Endothelial cell of umbilical vein (primary cell): ENCODE results near the gene LRCOL1. TPM values are rescaled to one million over a fixed set of nuclear protein-coding genes. Genes with fewer than 3 reads are reported as not detected.

ENCODE experiments used
- BruUV-seq: library from RNA; stranded (reverse); fragments of 400-500 nt; replicated peaks from 2 replicates; lab custom pipeline; 2021; lab: Mats Ljungman, UMichigan
- CTCF ChIA-PET: fragments of 300-600, 350-600 bp; sonication (Branson Sonifier 250); formaldehyde crosslinking; loops from one replicate; lab custom pipeline; 2021; ENCODE audit warnings: antibody characterized with exemption, inconsistent platforms; lab: Charles Lee
- POLR2A ChIA-PET: fragments of 300-600, 350-600 bp; sonication (Branson Sonifier 250); formaldehyde crosslinking; loops from one replicate; lab custom pipeline; 2021; ENCODE audit warnings: antibody characterized with exemption, inconsistent platforms; lab: Charles Lee
- DNase-seq: peaks from one replicate; pipeline ENCODE4 v3.0.0-alpha.2; 2011; ENCODE audit warnings: low read depth, low spot score
- FAIRE-seq: peaks from 2 replicates; lab custom pipeline; 2011; peaks lifted over from hg19 to GRCh38; lab: Jason Lieb, UNC
- H2AFZ ChIP-seq: 2 replicates; pipeline ENCODE4 v1.6.0; 2012; ENCODE audit warnings: low read depth, low read length, control low read depth, inconsistent platforms
- H3K27ac ChIP-seq: 2 replicates; pipeline ENCODE4 v1.5.1; 2011; ENCODE audit warnings: low read depth, mild to moderate bottlenecking, control low read depth, low read length, moderate library complexity; ENCODE audit not compliant: insufficient read depth
- H3K27me3 ChIP-seq, 2 experiments: 2 replicates each; pipeline versions ENCODE4 v1.6.0 to v1.6.1; 2011; ENCODE audit warnings: low read length in 2 of 2, mixed read lengths in 1 of 2; ENCODE audit not compliant: control insufficient read depth in 2 of 2, insufficient read depth in 2 of 2
- H3K36me3 ChIP-seq, 2 experiments: 2 replicates in 1 of 2; 3 replicates in 1 of 2; pipeline ENCODE4 v1.5.1; 2011; ENCODE audit warnings: low read length in 2 of 2, mild to moderate bottlenecking in 1 of 2, moderate library complexity in 1 of 2; ENCODE audit not compliant: control insufficient read depth in 2 of 2, insufficient read depth in 2 of 2; ENCODE audit errors: extremely low read depth in 1 of 2
- H3K4me1 ChIP-seq: 3 replicates; pipeline ENCODE4 v1.5.1; 2011; ENCODE audit warnings: mild to moderate bottlenecking, low read length; ENCODE audit not compliant: control insufficient read depth, insufficient read depth; ENCODE audit errors: extremely low read depth
- H3K4me2 ChIP-seq: 2 replicates; pipeline ENCODE4 v1.6.1; 2011; ENCODE audit warnings: low read length, control low read depth, mixed read lengths; ENCODE audit not compliant: insufficient read depth
- H3K4me3 ChIP-seq, 3 experiments: fragments of 200-600 bp in 1 of 3; sonication (generic), shearing (Covaris generic) in 1 of 3; replicated peaks in 1 of 3; 2 replicates each; pipeline ENCODE4 v1.5.1; 2011 to 2016; ENCODE audit warnings: control low read depth in 3 of 3, low read length in 3 of 3, mild to moderate bottlenecking in 2 of 3, inconsistent platforms in 1 of 3, low read depth in 1 of 3, moderate library complexity in 1 of 3; ENCODE audit not compliant: insufficient read depth in 1 of 3
- H3K79me2 ChIP-seq: 2 replicates; pipeline ENCODE4 v1.6.0; 2012; ENCODE audit warnings: low read length, inconsistent platforms; ENCODE audit not compliant: control insufficient read depth, insufficient read depth
- H3K9ac ChIP-seq: replicated peaks from 2 replicates; pipeline ENCODE3; 2011; ENCODE audit warnings: low read length, control low read depth; ENCODE audit not compliant: insufficient read depth; ENCODE audit errors: extremely low read depth
- H3K9me1 ChIP-seq: replicated peaks from 3 replicates; pipeline ENCODE4 v1.6.0; 2011; ENCODE audit warnings: mild to moderate bottlenecking, low read length; ENCODE audit not compliant: control insufficient read depth, insufficient read depth; ENCODE audit errors: extremely low read depth
- H3K9me3 ChIP-seq: replicated peaks from 2 replicates; pipeline ENCODE4 v1.5.1; 2012; ENCODE audit warnings: low read length, inconsistent platforms; ENCODE audit not compliant: control insufficient read depth, insufficient read depth
- H4K20me1 ChIP-seq: replicated peaks from 2 replicates; pipeline ENCODE3; 2011; ENCODE audit warnings: mild to moderate bottlenecking, low read length; ENCODE audit not compliant: control insufficient read depth, insufficient read depth; ENCODE audit errors: extremely low read depth
- EZH2 ChIP-seq: IDR thresholded peaks from 2 replicates; pipeline ENCODE4 v1.6.1; 2012; ENCODE audit warnings: borderline replicate concordance, low read depth, mild to moderate bottlenecking, moderate library complexity, low read length, inconsistent platforms; ENCODE audit not compliant: severe bottlenecking
- FOS ChIP-seq: IDR thresholded peaks from 2 replicates; pipeline ENCODE4 v1.6.1; 2011; ENCODE audit warnings: mild to moderate bottlenecking, low read length, moderate library complexity, borderline replicate concordance; ENCODE audit not compliant: insufficient read depth
- GATA2 ChIP-seq: IDR thresholded peaks from 2 replicates; pipeline ENCODE4 v1.7.0; 2011; ENCODE audit warnings: low read depth, mild to moderate bottlenecking, moderate library complexity, mixed read lengths, low read length; ENCODE audit not compliant: insufficient read length, insufficient read depth
- JUN ChIP-seq: IDR thresholded peaks from 2 replicates; pipeline ENCODE4 v1.6.1; 2011; ENCODE audit warnings: borderline replicate concordance, low read depth; ENCODE audit not compliant: insufficient read length, insufficient read depth
- MYC ChIP-seq: IDR thresholded peaks from one replicate; pipeline ENCODE4 v1.6.1; 2011; ENCODE audit warnings: mild to moderate bottlenecking, low read depth, low read length
- POLR2A ChIP-seq: IDR thresholded peaks from 2 replicates; pipeline ENCODE4 v1.6.1; 2012; ENCODE audit warnings: low read depth, mild to moderate bottlenecking, control low read depth, low read length
- POLR2AphosphoS5 ChIP-seq: IDR thresholded peaks from 2 replicates; pipeline ENCODE4 v1.6.1; 2012; ENCODE audit warnings: low read depth, mild to moderate bottlenecking, control low read depth, low read length, moderate library complexity; ENCODE audit not compliant: insufficient read depth
- dilution Hi-C: fragments of 300-500 bp; cut with MboI; formaldehyde crosslinking; loops from one replicate; pipeline ENCODE4 v1.15.0; 2019; ENCODE audit warnings: low sequenced_read_pairs; ENCODE audit not compliant: extremely low pct_ligation_motif_present
- intact Hi-C: fragments of 100-400 bp; cut with micrococcal nuclease; formaldehyde crosslinking; loops from one replicate; pipeline ENCODE4 v1.10.0; 2022
- polyA plus RNA-seq, 4 experiments: library from polyadenylated mRNA; depleted of rRNA in 3 of 4; stranded (reverse) in 3 of 4; unstranded in 1 of 4; fragments of >200 nt; gene quantifications; 2 replicates each; pipeline versions ENCODE4 v1.2.1 to v1.2.3, GENCODE V29; 2011 to 2012; ENCODE audit warnings: missing spikeins in 1 of 4
- total RNA-seq: library from RNA; stranded (reverse); gene quantifications from 2 replicates; pipeline ENCODE4 v1.2.3, GENCODE V29; 2021
- TF ChIP-seq, protein P1 (sequence below), 2 donors: IDR thresholded peaks; 1 replicate in 1 of 2; 2 replicates in 1 of 2; pipeline ENCODE4 v1.5.1; 2011; ENCODE audit warnings: low read length in 2 of 2, mild to moderate bottlenecking in 2 of 2, moderate library complexity in 2 of 2, control low read depth in 1 of 2, inconsistent platforms in 1 of 2, low read depth in 1 of 2; ENCODE audit not compliant: insufficient read depth in 1 of 2; ENCODE audit errors: extremely low read depth in 1 of 2
- TF ChIP-seq, protein P2 (sequence below): IDR thresholded peaks from 2 replicates; pipeline ENCODE4 v1.6.1; 2011; ENCODE audit not compliant: insufficient read depth, insufficient read length

LRCOL1 gene
- total and polyA plus RNA-seq, 2 donors (not counting 3 experiments of a cell fraction or from before 2014, with no cell fraction given), result 1.2 to 1.5 TPM

DNA sequence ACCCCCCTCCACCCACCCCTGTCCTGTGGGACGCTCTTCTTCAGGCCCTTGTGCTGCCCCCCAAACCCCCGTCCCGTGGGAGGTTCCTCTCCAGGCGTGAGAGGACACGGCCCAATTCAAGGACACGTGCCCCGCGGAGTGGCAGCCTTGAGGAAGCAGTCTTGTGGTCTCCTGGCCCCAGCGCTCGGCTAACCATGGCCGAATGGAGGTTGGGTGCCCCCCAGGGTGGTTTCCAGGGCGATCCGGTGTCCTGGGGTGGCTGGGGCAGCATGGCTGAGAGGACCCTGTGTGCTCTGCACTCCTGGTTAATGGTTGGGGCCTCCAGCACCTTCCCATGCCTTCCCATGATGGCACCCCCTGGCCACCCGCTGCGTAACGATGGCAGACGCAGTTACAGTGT, 53.6 kb downstream of the LRCOL1 start:
- no peak overlapping the region for H2AFZ ChIP-seq
- ChIA-PET POLR2A (no interaction called here), CTCF (no interaction called here)
- DNase-seq (no peak), FAIRE-seq (no peak)
- intact Hi-C loops, result no loop called here
- no peak overlapping the region for H3K4me3 ChIP-seq
- BruUV-seq, result no TSS peak
- H3K9me1 ChIP-seq, result no peaks in the 10 kb centered on the region
- H3K9me3 ChIP-seq, result no peaks in the 10 kb centered on the region
- peaks cover 5% of the 10 kb centered on the region for H3K4me1 ChIP-seq
- no peak overlapping the region for H3K9ac ChIP-seq
- no peak for TF ChIP-seq POLR2A
- TF ChIP-seq MYC, result no peak
- TF ChIP-seq GATA2, result no peak
- TF ChIP-seq, protein P1, sequence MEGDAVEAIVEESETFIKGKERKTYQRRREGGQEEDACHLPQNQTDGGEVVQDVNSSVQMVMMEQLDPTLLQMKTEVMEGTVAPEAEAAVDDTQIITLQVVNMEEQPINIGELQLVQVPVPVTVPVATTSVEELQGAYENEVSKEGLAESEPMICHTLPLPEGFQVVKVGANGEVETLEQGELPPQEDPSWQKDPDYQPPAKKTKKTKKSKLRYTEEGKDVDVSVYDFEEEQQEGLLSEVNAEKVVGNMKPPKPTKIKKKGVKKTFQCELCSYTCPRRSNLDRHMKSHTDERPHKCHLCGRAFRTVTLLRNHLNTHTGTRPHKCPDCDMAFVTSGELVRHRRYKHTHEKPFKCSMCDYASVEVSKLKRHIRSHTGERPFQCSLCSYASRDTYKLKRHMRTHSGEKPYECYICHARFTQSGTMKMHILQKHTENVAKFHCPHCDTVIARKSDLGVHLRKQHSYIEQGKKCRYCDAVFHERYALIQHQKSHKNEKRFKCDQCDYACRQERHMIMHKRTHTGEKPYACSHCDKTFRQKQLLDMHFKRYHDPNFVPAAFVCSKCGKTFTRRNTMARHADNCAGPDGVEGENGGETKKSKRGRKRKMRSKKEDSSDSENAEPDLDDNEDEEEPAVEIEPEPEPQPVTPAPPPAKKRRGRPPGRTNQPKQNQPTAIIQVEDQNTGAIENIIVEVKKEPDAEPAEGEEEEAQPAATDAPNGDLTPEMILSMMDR (IDR thresholded peaks at IDR 0.05; ENCODE audit: extremely low read depth in 1 of 2, insufficient read depth in 1 of 2, low read depth in 1 of 2, low read length in 2 of 2), result no peak
- no peak for TF ChIP-seq FOS
- TF ChIP-seq POLR2AphosphoS5, result no peak
- TF ChIP-seq JUN, result no peak
- no peak for TF ChIP-seq EZH2
- TF ChIP-seq, protein P2, sequence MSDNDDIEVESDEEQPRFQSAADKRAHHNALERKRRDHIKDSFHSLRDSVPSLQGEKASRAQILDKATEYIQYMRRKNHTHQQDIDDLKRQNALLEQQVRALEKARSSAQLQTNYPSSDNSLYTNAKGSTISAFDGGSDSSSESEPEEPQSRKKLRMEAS, result no peak
- no peak overlapping the region for H3K27ac ChIP-seq
- no peaks in the 10 kb centered on the region for H3K27me3 ChIP-seq
- H3K79me2 ChIP-seq, result peaks cover 14% of the 10 kb centered on the region
- H4K20me1 ChIP-seq, result no peaks in the 10 kb centered on the region
- no peak overlapping the region for H3K4me2 ChIP-seq
- dilution Hi-C loops, result no loop called here
- no peaks in the 10 kb centered on the region for H3K36me3 ChIP-seq
